Activated T-helper 2 cell treated with anti-CD3 and anti-CD28 coated beads, Interferon-gamma antibody, Interleukin-2, Interleukin-4, amounts not matched to agents 10 μg/mL and 5 μg/mL and 100 μg/mL, durations not matched to agents 14 hours and 24 hours and 36 hours (primary cell): ENCODE results near the gene FUT9. TPM values are rescaled to one million over a fixed set of nuclear protein-coding genes. Genes with fewer than 3 reads are reported as not detected.

Experiments
- DNase-seq: peaks from one replicate; pipeline ENCODE4 v3.0.0; 2021; ENCODE audit warnings: low spot score
- H3K27ac Mint-ChIP-seq: one replicate; pipeline ENCODE4 v1.8.0; 2021; ENCODE audit warnings: mixed read lengths
- H3K27me3 Mint-ChIP-seq: one replicate; pipeline ENCODE4 v1.8.0; 2021; ENCODE audit warnings: low read depth, mixed read lengths
- H3K36me3 Mint-ChIP-seq: one replicate; pipeline ENCODE4 v1.8.0; 2021; ENCODE audit warnings: low read depth, mixed read lengths
- H3K4me1 Mint-ChIP-seq: one replicate; pipeline ENCODE4 v1.8.0; 2021; ENCODE audit warnings: low read depth, mixed read lengths
- H3K4me3 Mint-ChIP-seq: one replicate; pipeline ENCODE4 v1.8.0; 2021; ENCODE audit warnings: low read depth, mild to moderate bottlenecking, moderate library complexity, mixed read lengths
- H3K9me3 Mint-ChIP-seq: one replicate; pipeline ENCODE4 v1.8.0; 2021; ENCODE audit warnings: mixed read lengths
- intact Hi-C: fragments of 100-400 bp; cut with micrococcal nuclease; formaldehyde crosslinking; loops from one replicate; pipeline ENCODE4 v1.15.1; 2023
- total RNA-seq: library from RNA; stranded (reverse); gene quantifications from 2 replicates; pipeline ENCODE4 v1.2.3, GENCODE V29; 2022

Gene FUT9
- total RNA-seq, 1 donor from 2014 or later, result not detected

DNA sequence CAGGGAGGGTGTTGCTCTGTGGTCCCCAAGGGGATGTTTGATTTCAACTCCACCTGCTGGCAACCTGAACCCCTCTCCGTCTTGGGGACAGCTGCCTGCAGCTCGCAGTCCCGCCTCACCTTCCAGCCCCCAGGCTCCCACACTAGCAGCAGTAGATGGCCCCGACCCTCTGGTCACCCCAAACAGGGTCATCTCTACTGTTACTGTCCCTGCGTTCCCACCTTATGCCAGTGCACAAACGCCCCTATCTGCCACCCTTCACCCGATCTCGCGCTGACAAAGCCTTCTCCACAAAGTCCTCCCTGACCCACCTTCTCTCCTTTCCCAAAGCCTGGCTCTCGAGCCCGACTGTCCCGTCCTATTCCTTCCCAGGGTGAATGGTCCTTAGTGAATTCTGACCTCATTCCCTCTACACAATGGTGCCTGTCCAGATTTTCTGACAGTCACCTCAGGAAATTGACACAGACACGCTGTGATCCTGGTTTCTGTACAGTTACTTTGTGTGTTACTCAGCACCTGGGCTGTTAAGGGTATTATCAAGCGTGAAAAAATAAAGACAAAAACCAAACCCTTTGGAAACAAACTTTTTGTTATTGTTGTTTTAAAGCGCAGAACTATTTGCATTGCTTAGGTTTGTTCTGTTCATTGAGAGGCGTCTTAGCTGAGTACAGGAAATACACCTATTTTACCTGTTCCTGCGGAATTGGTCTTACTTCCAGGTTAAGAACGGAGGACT is 728 bp downstream of the FUT9 start:
- Mint-ChIP-seq H3K27me3 (peaks cover 31% of the 10 kb centered on the region), H3K27ac (no peak overlapping the region), H3K36me3 (no peaks in the 10 kb centered on the region), H3K4me3 (no peak overlapping the region), H3K4me1 (no peaks in the 10 kb centered on the region), H3K9me3 (no peaks in the 10 kb centered on the region)
- DNase-seq, result no peak
- intact Hi-C loops, result no loop called here

DNA sequence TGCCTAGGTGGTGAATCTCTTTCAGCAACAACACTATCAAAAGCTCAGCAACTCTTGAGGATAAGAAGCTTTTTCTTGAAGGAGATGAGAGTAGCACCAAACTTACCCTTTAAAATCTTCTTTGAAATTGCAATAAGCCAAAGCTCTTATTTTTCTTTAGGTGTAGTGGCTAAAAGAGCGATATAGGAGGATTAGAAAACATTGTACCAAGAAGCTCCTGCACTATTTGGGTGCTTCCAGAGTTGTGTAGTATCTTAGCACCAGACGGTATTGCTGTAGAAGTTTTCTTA is 1.2 kb downstream of the FUT9 start:
- no peak overlapping the region for H3K27ac Mint-ChIP-seq
- no peak overlapping the region for H3K4me3 Mint-ChIP-seq
- H3K36me3 Mint-ChIP-seq, result no peaks in the 10 kb centered on the region
- no peaks in the 10 kb centered on the region for H3K9me3 Mint-ChIP-seq
- intact Hi-C loops, result no loop called here
- peaks cover 31% of the 10 kb centered on the region for H3K27me3 Mint-ChIP-seq
- H3K4me1 Mint-ChIP-seq, result no peaks in the 10 kb centered on the region
- DNase-seq, result no peak

DNA sequence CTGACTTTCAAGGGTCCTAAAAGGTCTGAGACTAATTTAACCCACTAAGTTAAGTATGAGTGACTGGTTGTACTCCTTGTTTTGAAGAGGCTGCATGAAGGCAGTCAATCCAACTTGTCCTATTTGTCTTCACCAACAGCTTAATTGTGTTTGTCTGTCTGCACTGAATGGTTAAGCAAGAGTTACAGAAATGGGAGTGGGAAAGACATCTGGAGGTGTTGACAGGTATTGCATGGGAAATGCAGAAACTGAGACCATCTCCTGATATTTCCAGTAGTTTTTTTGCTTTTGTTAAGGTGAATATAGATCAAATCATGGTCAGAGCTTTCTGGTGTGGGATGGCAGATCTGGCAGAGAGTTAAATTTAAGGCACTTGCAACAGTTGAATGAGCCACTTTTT is 6.5 kb downstream of the FUT9 start:
- Mint-ChIP-seq H3K27me3 (peaks cover under 1% of the 10 kb centered on the region), H3K27ac (no peak overlapping the region), H3K4me1 (no peaks in the 10 kb centered on the region), H3K4me3 (no peak overlapping the region), H3K9me3 (no peaks in the 10 kb centered on the region), H3K36me3 (no peaks in the 10 kb centered on the region)
- intact Hi-C loops, result no loop called here
- no peak for DNase-seq

DNA sequence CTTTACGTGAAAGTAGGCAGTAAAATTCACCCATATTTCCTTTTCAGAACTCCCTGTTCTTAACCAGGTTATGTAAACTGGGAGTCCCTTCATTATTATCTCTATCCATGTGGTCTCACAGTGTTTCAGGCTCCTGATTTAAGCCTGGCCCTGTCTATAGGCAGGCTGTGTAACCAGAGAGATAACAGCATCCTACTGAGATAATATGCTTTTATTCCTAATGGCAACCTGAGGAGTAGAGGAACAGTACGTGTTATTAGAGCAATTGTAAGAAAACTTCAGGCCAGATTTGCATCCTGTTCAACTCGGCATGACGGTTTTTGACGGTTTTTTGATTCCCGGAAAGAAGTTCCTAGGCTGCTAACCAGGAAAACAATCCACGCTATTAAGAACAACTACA is 16.9 kb downstream of the FUT9 start:
- H3K9me3 Mint-ChIP-seq, result no peaks in the 10 kb centered on the region
- no peak overlapping the region for H3K27ac Mint-ChIP-seq
- H3K4me3 Mint-ChIP-seq, result no peak overlapping the region
- no peak for DNase-seq
- no peaks in the 10 kb centered on the region for H3K27me3 Mint-ChIP-seq
- intact Hi-C loops, result no loop called here
- no peaks in the 10 kb centered on the region for H3K4me1 Mint-ChIP-seq
- no peaks in the 10 kb centered on the region for H3K36me3 Mint-ChIP-seq

DNA sequence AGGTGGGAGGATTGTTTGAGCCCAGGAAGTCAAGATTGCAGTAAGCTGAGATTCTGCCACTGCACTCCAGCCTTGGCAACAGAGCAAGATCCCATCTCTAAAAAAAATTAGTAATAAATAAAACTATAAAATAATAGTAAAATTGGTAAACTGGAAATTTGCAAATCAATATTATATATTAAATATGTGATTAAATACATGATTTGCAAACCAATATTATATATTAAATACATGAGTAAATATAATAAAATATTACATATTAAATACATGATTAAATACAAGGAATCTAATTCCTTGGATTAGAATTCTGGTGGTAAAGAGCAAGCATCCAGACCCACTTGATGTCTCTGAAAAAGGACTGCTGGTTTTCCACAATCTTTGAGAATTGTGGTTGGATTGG is 35.8 kb downstream of the FUT9 start:
- no peaks in the 10 kb centered on the region for H3K36me3 Mint-ChIP-seq
- H3K9me3 Mint-ChIP-seq, result no peaks in the 10 kb centered on the region
- intact Hi-C loops, result no loop called here
- no peak for DNase-seq
- H3K4me3 Mint-ChIP-seq, result no peak overlapping the region
- no peaks in the 10 kb centered on the region for H3K27me3 Mint-ChIP-seq
- no peaks in the 10 kb centered on the region for H3K4me1 Mint-ChIP-seq
- H3K27ac Mint-ChIP-seq, result no peak overlapping the region

DNA sequence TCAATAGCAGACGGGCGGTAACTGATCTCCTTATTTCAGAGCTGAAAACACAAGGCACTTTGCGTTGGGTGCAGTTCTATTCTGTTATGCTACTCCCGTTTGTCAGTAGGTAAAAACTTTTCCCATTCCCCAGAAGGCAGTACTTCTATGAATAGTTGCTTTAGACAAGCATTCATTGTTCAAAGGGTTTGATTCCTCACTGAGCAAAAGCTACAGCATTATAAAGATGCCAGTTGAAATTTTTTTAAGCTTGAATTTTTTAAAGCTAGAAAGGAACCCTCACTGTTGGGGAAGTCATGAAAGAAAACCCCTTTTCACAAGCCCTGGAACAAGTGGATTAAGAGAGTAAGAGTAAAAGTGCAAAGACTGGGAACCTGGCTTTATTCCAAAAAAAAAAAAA is 42.3 kb downstream of the FUT9 start:
- no peak overlapping the region for H3K27ac Mint-ChIP-seq
- no peaks in the 10 kb centered on the region for H3K4me1 Mint-ChIP-seq
- H3K4me3 Mint-ChIP-seq, result no peak overlapping the region
- intact Hi-C loops, result no loop called here
- no peak for DNase-seq
- H3K36me3 Mint-ChIP-seq, result no peaks in the 10 kb centered on the region
- H3K9me3 Mint-ChIP-seq, result no peaks in the 10 kb centered on the region
- H3K27me3 Mint-ChIP-seq, result no peaks in the 10 kb centered on the region

DNA sequence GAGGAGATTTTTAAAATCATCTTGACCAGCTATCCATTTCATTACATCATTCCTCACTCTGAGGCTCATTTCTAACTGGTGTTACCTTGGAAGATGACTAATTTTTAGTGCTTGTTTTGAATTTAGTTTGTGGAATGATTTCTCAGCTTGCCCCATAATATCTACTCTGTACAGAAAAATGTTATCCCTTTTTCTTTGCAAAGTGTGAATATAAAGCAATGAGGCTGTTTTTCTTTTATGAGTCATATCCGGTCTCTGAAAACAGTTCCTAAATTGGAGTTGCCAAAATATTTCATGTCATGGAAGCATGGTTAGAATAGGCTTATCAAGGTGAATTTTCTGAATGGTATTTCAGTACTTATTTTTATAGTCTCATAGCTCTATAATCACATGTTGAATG is 43.8 kb downstream of the FUT9 start:
- no peak overlapping the region for H3K27ac Mint-ChIP-seq
- no peaks in the 10 kb centered on the region for H3K4me1 Mint-ChIP-seq
- no peak for DNase-seq
- H3K27me3 Mint-ChIP-seq, result no peaks in the 10 kb centered on the region
- H3K9me3 Mint-ChIP-seq, result no peaks in the 10 kb centered on the region
- no peak overlapping the region for H3K4me3 Mint-ChIP-seq
- intact Hi-C loops, result no loop called here
- H3K36me3 Mint-ChIP-seq, result no peaks in the 10 kb centered on the region

DNA sequence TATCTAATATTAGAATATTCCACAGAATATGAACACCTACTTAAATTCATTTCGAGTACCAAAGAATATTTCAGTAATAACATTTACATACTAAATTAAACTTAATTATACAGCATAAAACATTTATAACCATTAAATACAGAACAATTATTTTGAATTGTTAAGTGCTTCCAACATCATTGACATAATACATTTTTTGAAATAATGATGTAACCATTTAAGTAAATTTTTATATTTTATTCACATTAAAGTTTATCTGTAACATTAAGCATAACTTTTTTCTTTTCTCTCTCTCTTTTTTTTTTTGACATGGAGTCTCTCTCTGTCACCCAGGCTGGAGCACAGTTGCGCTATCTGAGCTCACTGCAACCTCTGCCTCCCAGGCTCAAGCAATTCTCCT is 44.5 kb downstream of the FUT9 start:
- Mint-ChIP-seq H3K4me1 (no peaks in the 10 kb centered on the region), H3K27ac (no peak overlapping the region), H3K27me3 (no peaks in the 10 kb centered on the region), H3K36me3 (no peaks in the 10 kb centered on the region), H3K4me3 (no peak overlapping the region), H3K9me3 (no peaks in the 10 kb centered on the region)
- intact Hi-C loops, result no loop called here
- DNase-seq, result no peak

DNA sequence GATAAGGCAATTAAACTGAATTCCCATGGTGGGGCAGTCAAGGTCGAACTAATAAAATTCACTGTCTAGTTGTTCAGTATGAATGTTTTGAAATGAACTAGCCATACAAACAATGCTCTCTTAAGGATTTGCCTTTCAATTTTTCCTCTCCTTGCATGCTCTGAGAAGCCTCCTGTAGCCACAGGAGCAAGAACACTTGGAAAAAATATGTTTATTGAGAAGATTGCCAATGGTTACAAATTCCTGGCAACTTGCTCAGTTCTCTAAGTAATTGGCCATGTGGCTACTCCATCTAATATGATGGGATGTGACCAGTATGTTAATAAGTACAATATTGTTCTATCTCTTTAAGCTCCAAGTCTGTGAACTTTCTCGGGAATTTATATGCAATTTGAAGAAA is 49.4 kb downstream of the FUT9 start:
- intact Hi-C loops, result no loop called here
- H3K36me3 Mint-ChIP-seq, result no peaks in the 10 kb centered on the region
- H3K27ac Mint-ChIP-seq, result no peak overlapping the region

DNA sequence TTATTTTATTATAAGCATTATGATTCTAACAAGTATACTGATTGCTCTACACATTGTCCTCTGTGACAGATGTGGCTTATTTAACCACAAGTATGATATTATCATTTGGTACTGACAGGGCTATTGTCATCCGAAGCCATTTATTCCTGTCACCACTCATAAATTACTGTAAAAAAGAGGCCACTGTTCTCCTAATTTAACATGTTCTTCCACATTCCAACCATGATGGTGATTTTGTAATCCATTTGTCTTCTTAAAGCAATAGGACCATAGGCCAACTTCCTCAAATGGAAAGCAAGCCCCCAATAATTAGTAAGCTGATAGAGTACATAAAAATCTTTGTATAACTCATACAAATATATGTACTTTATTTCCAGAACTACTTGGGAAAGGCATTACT is 50.6 kb downstream of the FUT9 start:
- Mint-ChIP-seq H3K27ac (no peak overlapping the region), H3K4me1 (no peaks in the 10 kb centered on the region), H3K36me3 (no peaks in the 10 kb centered on the region), H3K27me3 (no peaks in the 10 kb centered on the region), H3K4me3 (no peak overlapping the region), H3K9me3 (no peaks in the 10 kb centered on the region)
- no peak for DNase-seq
- intact Hi-C loops, result no loop called here

More for the DNA sequence above, 49.4 kb downstream of the FUT9 start:
- DNase-seq, result no peak
- no peak overlapping the region for H3K4me3 Mint-ChIP-seq
- H3K27me3 Mint-ChIP-seq, result no peaks in the 10 kb centered on the region
- no peaks in the 10 kb centered on the region for H3K4me1 Mint-ChIP-seq
- no peaks in the 10 kb centered on the region for H3K9me3 Mint-ChIP-seq

DNA sequence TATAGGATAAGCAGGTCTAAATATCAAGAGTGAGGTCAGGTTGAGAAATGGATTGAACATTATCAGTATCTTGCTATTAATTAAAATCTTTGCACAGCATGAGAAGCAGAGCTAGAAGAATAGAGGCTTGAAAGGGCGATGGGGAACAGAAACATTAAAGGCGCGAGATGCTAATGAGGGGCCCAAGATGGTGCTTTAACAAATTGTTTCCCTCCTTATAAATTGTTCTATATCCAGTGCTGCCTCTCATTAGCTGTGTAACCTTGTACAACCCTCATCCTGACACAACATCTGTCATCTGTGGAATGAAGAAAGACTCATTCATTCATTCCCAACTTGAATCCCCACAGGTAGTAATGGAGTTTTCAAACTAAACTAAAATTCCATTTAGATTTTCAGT is 57.8 kb downstream of the FUT9 start:
- Mint-ChIP-seq H3K36me3 (no peaks in the 10 kb centered on the region), H3K27ac (no peak overlapping the region), H3K27me3 (no peaks in the 10 kb centered on the region), H3K4me1 (no peaks in the 10 kb centered on the region), H3K4me3 (no peak overlapping the region), H3K9me3 (no peaks in the 10 kb centered on the region)
- no peak for DNase-seq
- intact Hi-C loops, result no loop called here

DNA sequence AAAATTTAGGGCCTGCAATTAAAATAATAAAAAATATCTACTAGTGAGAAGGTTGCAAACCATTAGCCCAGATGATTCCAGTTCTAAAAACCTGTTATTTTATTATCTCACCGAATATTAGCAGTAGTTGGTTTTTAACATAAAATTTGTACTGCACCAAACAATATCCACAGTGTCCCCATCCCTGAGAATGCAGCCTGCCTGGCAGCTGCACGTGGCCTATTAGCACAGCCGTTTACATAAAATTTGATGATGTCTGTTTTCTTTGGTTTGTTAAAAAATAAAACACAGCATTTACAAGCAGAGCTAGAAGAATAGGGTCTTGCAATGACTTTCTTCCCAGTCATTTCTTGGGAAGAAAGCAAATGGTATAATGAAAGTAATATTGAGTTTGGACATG is 58.2 kb downstream of the FUT9 start:
- Mint-ChIP-seq H3K36me3 (no peaks in the 10 kb centered on the region), H3K4me3 (no peak overlapping the region), H3K4me1 (no peaks in the 10 kb centered on the region), H3K27ac (no peak overlapping the region), H3K9me3 (no peaks in the 10 kb centered on the region), H3K27me3 (no peaks in the 10 kb centered on the region)
- no peak for DNase-seq
- intact Hi-C loops, result no loop called here

DNA sequence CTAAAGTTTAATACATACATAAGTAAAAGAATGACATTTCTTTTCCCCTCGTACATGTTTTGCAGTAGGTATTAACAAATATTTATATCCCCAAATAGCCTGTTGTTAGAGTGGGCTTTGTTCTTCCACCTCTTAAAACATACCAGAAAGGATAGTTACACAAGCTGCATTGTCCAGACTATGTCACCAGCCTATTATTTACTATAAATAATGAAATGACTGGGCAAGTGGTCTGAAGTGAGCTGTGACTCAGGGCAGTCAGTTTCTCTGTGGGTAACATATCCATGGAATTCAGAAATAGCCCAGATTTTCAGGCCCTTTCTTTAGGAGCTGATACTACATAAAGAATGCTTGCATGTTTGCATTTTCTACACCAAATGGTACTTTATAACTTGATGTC is 60.1 kb downstream of the FUT9 start:
- no peaks in the 10 kb centered on the region for H3K9me3 Mint-ChIP-seq
- H3K36me3 Mint-ChIP-seq, result no peaks in the 10 kb centered on the region
- intact Hi-C loops, result no loop called here
- DNase-seq, result no peak
- H3K27me3 Mint-ChIP-seq, result no peaks in the 10 kb centered on the region
- no peaks in the 10 kb centered on the region for H3K4me1 Mint-ChIP-seq
- H3K4me3 Mint-ChIP-seq, result no peak overlapping the region
- H3K27ac Mint-ChIP-seq, result no peak overlapping the region

DNA sequence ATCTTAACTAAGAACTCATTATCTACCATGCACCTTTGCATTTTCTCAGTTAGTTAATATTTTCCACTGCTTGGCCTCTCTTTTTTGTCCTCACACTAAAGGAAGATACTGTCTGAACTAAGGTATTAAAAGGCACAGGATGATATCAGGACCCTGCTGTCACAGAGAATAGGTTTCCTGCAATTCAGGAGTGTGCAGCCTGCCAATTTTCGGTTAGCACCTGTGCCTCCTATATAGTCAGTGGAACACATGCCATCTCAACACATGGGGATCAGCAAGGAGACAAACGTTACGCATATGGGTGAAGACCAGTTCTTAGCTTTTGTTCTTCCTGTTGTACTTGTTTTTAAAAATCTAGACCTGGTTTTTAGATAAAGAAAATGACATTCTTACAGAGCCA is 71.0 kb downstream of the FUT9 start:
- H3K36me3 Mint-ChIP-seq, result no peaks in the 10 kb centered on the region
- DNase-seq, result no peak
- intact Hi-C loops, result no loop called here
- no peak overlapping the region for H3K4me3 Mint-ChIP-seq
- H3K4me1 Mint-ChIP-seq, result no peaks in the 10 kb centered on the region
- H3K27me3 Mint-ChIP-seq, result no peaks in the 10 kb centered on the region
- H3K27ac Mint-ChIP-seq, result no peak overlapping the region
- H3K9me3 Mint-ChIP-seq, result no peaks in the 10 kb centered on the region
